ENCODE data around the gene TRIM17.

Gene TRIM17

GRCh38 chr1:228413241-228414010 is 3.2 kb downstream of the TRIM17 start:
- Mint-ChIP-seq H3K27me3 (no peaks in the 10 kb centered on the region), H3K27ac (no peak overlapping the region), H3K36me3 (no peaks in the 10 kb centered on the region), H3K9me3 (no peaks in the 10 kb centered on the region), H3K4me3 (no peak overlapping the region), H3K4me1 (peaks cover 21% of the 10 kb centered on the region)

- H3K36me3 Mint-ChIP-seq, result no peaks in the 10 kb centered on the region
- no peak overlapping the region for H3K27ac Mint-ChIP-seq
- H3K27me3 Mint-ChIP-seq, result no peaks in the 10 kb centered on the region
- H3K4me1 Mint-ChIP-seq, result peaks cover 20% of the 10 kb centered on the region
- H3K9me3 Mint-ChIP-seq, result no peaks in the 10 kb centered on the region
- H3K4me3 Mint-ChIP-seq, result no peak overlapping the region
Measured at GRCh38 chr1:228411548-228412430, 4.9 kb downstream of the TRIM17 start.

- no peak overlapping the region for H3K27ac Mint-ChIP-seq
- no peak overlapping the region for H3K4me3 Mint-ChIP-seq
- peaks cover 20% of the 10 kb centered on the region for H3K4me1 Mint-ChIP-seq
- no peaks in the 10 kb centered on the region for H3K27me3 Mint-ChIP-seq
- H3K36me3 Mint-ChIP-seq, result no peaks in the 10 kb centered on the region
- no peaks in the 10 kb centered on the region for H3K9me3 Mint-ChIP-seq
Measured at GRCh38 chr1:228411121-228411520, 5.5 kb downstream of the TRIM17 start.

- Mint-ChIP-seq H3K4me3 (no peak overlapping the region), H3K27ac (no peak overlapping the region)
Measured at GRCh38 chr1:228410671-228411070, 6.0 kb downstream of the TRIM17 start.

GRCh38 chr1:228410015-228410414 is 6.6 kb downstream of the TRIM17 start:
- H3K27me3 Mint-ChIP-seq, result no peaks in the 10 kb centered on the region

More at GRCh38 chr1:228410671-228411070, 6.0 kb downstream of the TRIM17 start:
- Mint-ChIP-seq H3K9me3 (no peaks in the 10 kb centered on the region), H3K4me1 (peaks cover 16% of the 10 kb centered on the region), H3K27me3 (no peaks in the 10 kb centered on the region), H3K36me3 (no peaks in the 10 kb centered on the region)

GRCh38 chr1:228408869-228409805 is 7.5 kb downstream of the TRIM17 start:
- peak overlapping the region; percentile 26 for H3K4me3 Mint-ChIP-seq

More at GRCh38 chr1:228410015-228410414, 6.6 kb downstream of the TRIM17 start:
- no peak overlapping the region for H3K4me3 Mint-ChIP-seq
- H3K9me3 Mint-ChIP-seq, result no peaks in the 10 kb centered on the region
- no peaks in the 10 kb centered on the region for H3K36me3 Mint-ChIP-seq
- H3K27ac Mint-ChIP-seq, result no peak overlapping the region
- H3K4me1 Mint-ChIP-seq, result peaks cover 15% of the 10 kb centered on the region

GRCh38 chr1:228408041-228408868 is 8.4 kb downstream of the TRIM17 start:
- Mint-ChIP-seq H3K4me3 (peak overlapping the region; percentile 26), H3K27me3 (no peaks in the 10 kb centered on the region), H3K36me3 (no peaks in the 10 kb centered on the region), H3K4me1 (peaks cover 32% of the 10 kb centered on the region), H3K27ac (no peak overlapping the region), H3K9me3 (no peaks in the 10 kb centered on the region)

More at GRCh38 chr1:228408869-228409805, 7.5 kb downstream of the TRIM17 start:
- H3K27me3 Mint-ChIP-seq, result no peaks in the 10 kb centered on the region
- H3K4me1 Mint-ChIP-seq, result peaks cover 23% of the 10 kb centered on the region
- peak overlapping the region; percentile 68 for H3K27ac Mint-ChIP-seq
- no peaks in the 10 kb centered on the region for H3K9me3 Mint-ChIP-seq
- no peaks in the 10 kb centered on the region for H3K36me3 Mint-ChIP-seq

DNA sequence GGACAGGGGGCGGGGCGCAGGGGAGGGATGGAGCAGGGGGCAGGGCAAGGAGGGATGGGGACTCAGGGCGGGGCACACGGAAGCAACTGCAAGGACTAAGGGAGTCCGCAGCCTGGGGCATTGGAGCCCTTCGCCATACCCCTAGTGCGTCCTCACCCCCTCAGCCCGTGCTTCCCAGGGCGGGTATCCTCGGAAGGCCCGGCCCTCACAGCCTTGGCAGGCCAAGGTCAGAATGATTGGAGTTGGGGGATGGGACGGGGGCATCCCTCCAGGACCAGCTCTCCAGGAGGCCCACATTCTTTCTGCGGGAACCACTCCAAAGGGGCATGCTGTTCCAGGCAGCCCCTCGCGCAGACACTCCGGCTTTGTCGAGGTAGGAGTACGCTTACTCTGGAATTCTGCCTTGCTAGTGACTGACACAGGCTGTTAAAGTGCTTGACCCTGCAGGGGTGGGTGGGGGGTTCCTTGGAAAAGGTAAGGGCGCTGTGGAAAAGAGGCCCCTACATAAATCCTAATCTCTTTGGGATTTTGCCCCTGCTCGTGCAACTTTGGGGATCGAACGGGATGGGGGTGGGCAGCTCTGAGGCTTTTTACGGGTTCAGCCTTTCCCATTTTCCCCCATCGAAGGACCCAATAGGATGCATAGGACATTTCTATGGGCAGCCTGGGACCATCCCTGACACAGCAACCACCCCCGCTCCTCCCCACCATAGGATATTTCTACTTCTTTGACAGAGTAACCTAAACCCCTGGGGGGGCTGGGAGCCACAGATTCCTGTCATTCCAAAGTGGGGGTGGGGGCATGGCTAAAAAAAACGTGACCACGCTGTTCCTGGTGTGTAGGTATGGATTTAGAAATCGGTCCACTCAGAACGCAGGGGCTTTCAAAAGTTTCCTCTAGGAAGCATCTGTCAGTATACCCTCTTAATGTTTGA is 9.3 kb downstream of the TRIM17 start:
- Mint-ChIP-seq H3K27ac (no peak overlapping the region), H3K4me3 (peak overlapping the region; percentile 96), H3K9me3 (no peaks in the 10 kb centered on the region), H3K27me3 (no peaks in the 10 kb centered on the region), H3K4me1 (peaks cover 41% of the 10 kb centered on the region), H3K36me3 (no peaks in the 10 kb centered on the region)

DNA sequence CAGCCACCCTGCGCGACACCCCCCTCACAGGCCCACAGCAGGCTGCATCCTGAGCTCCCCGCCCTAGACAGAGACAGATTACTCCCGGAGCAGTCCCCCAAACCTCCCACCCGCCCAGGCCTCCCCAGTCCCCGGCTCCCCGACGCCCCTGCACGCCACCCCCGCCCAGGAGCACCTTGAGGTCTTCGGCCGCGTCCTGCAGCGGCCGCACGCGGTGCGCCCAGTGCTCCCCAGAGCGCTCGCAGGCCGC is 10.8 kb downstream of the TRIM17 start:
- peaks cover 53% of the 10 kb centered on the region for H3K4me1 Mint-ChIP-seq
- H3K9me3 Mint-ChIP-seq, result no peaks in the 10 kb centered on the region
- H3K36me3 Mint-ChIP-seq, result no peaks in the 10 kb centered on the region
- peak overlapping the region; percentile 96 for H3K4me3 Mint-ChIP-seq
- H3K27ac Mint-ChIP-seq, result peak overlapping the region; percentile 93
- H3K27me3 Mint-ChIP-seq, result no peaks in the 10 kb centered on the region

- Mint-ChIP-seq H3K4me1 (peaks cover 55% of the 10 kb centered on the region), H3K4me3 (peak overlapping the region; percentile 96), H3K27me3 (no peaks in the 10 kb centered on the region), H3K27ac (peak overlapping the region; percentile 93), H3K36me3 (no peaks in the 10 kb centered on the region), H3K9me3 (no peaks in the 10 kb centered on the region)
Measured at GRCh38 chr1:228405200-228405978, 11.3 kb downstream of the TRIM17 start.

DNA sequence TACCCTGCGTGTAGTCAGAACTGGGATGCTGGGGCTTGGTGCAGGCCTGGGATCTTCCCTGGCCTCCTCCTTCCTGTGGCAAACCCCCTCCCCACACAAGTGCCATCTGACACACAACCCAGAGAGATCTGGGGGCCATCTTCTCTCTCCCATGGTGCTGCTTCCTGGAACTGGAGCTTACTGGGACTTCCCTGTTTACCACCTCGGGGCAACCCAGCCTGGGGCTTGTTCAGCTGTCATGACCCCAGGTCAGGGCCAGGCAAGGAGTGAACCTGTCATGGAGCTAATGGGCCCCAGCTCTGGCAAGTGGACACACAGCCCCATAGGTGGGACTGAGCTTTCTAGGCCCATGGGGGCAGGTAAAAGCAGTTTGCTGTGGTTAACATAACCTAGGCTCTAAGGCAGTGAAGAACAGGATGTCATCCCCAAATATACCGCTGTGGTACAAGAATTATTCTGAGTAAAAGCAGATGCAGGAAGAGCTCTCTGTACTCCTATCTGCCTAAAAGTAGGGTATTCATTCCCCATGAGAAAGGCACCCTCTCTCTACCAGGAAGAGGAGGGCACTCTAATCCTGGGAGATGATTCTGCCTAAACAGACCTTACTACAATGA is 12.4 kb downstream of the TRIM17 start:
- Mint-ChIP-seq H3K27ac (peak overlapping the region; percentile 32), H3K36me3 (peaks cover 3% of the 10 kb centered on the region)

GRCh38 chr1:228403231-228403631 is 13.4 kb downstream of the TRIM17 start:
- Mint-ChIP-seq H3K27me3 (no peaks in the 10 kb centered on the region), H3K27ac (no peak overlapping the region), H3K36me3 (peaks cover 3% of the 10 kb centered on the region), H3K4me1 (peaks cover 56% of the 10 kb centered on the region), H3K4me3 (no peak overlapping the region), H3K9me3 (no peaks in the 10 kb centered on the region)

More for the DNA sequence above, 12.4 kb downstream of the TRIM17 start:
- peaks cover 59% of the 10 kb centered on the region for H3K4me1 Mint-ChIP-seq
- peak overlapping the region; percentile 96 for H3K4me3 Mint-ChIP-seq
- H3K27me3 Mint-ChIP-seq, result no peaks in the 10 kb centered on the region
- no peaks in the 10 kb centered on the region for H3K9me3 Mint-ChIP-seq

DNA sequence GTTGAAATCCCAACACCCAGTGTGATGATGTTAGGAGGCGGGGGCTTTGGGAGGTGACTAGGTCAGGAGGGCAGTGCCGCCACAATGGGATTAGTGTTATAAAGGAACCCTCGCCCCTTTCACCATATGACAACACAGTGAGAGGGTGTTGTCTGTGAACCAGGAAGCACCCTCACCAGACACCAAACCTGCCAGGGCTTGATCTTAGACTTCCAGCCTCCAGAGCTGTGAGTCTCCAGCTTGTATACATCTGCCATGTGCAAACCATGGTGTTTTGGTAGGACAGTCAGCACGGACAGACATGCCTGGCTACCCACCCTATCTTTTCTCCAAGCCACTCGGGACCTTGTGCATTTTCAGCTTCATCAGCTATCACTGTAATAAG is 14.0 kb downstream of the TRIM17 start:
- no peaks in the 10 kb centered on the region for H3K9me3 Mint-ChIP-seq
- H3K4me1 Mint-ChIP-seq, result peaks cover 59% of the 10 kb centered on the region
- peaks cover 3% of the 10 kb centered on the region for H3K36me3 Mint-ChIP-seq
- H3K27ac Mint-ChIP-seq, result peak overlapping the region; percentile 68
- H3K4me3 Mint-ChIP-seq, result no peak overlapping the region
- no peaks in the 10 kb centered on the region for H3K27me3 Mint-ChIP-seq
